GM12874 (cell line): ENCODE measurements around the gene HIBCH.

Experiments used
- CTCF ChIP-seq: IDR thresholded peaks from 2 replicates; pipeline ENCODE4 v1.5.1; 2011; ENCODE audit warnings: low read depth, mild to moderate bottlenecking, control low read depth, low read length, moderate library complexity; ENCODE audit not compliant: insufficient read depth

HIBCH gene

GRCh38 chr2:190159453-190159852, 160.2 kb downstream of the HIBCH start:
- TF ChIP-seq CTCF: no peak

- no peak for TF ChIP-seq CTCF
These were observed 160.7 kb downstream of the HIBCH start for GRCh38 chr2:190158798-190159434.

- no peak for TF ChIP-seq CTCF
These were observed 163.0 kb downstream of the HIBCH start for GRCh38 chr2:190156530-190157212.
